ENCODE data around the gene DEFB113. TPM values are rescaled to one million over a fixed set of nuclear protein-coding genes. Genes with fewer than 3 reads are reported as not detected.
"Not testable (repeated sequence)": the region's sequence is repeated elsewhere in the genome, so short reads cannot be mapped to it uniquely, and the experiment has no call there.

The DEFB113 gene
- total RNA-seq, 1 experiment from 2014 or later = not detected

DNA sequence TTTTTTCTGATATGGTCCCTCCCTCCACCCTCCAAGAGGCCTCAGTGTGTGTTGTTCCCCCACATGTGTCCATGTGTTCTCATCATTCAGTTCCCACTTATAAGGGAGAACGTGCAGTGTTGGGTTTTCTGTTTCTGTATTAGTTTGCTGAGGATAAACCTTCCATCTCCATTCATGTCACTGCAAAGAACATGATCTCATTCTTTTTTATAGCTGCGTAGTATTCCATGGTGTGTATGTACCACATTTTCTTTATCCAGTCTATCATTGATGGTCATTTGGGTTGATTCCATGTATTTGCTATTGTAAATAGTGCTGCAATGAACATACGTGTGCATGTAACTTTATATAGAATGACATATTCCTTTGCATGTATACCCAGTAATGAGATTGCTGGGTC, 25.4 kb downstream of the DEFB113 start:
- DNase-seq (ENCODE audit: low read depth); in situ Hi-C loops (cut with HindIII; ENCODE audit: low pct_unique_long_range_greater_than_20kb, low sequenced_read_pairs): not testable (repeated sequence)

DNA sequence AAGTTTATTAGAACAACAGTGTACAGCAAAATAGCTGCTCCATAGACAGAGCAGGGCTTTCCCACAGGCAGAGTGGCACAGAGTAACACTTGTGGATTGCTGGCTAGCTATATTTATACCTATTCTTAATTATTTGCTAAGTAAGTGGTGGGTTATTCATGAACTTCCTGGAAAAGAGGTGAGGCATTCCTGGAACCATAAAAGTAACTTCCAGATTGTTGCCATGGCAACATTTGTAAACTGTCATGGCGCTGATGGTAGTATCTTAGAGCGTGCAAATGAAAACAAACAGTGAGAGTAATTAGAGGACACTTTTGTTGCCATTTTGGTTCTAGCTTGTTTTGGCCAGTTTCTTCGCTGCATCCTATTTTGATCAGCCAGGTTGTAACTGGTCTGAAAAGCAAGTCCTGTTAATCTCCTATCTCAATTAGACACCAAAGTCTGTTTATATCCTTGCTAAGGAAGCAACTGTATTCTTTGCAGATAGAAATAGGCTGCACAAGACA, 29.4 kb downstream of the DEFB113 start:
- DNase-seq (ENCODE audit: low read depth) = no peak
- in situ Hi-C loops (cut with HindIII; ENCODE audit: low pct_unique_long_range_greater_than_20kb, low sequenced_read_pairs) = no loop called here

DNA sequence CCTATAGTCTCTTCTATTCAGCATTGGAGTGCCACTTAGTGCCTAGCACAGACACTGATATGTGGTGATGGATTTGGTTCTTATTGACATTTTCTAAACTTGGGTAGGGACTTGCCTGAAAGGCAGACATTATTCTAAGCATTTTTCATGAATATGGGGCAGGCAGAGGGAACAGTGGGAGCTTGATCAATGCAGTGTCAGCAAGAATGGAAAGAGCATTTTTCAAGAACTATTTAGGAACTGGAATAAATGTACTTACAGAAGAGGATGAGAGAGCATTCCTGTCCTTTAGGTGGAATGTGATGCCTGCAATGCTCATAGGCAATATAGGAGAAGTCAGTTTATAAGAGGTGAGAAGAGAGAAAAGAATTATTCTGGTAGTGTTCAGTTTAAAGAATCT, 31.6 kb downstream of the DEFB113 start:
- no peak for DNase-seq (ENCODE audit: low read depth)
- in situ Hi-C loops (cut with HindIII; ENCODE audit: low pct_unique_long_range_greater_than_20kb, low sequenced_read_pairs) = no loop called here

GRCh38 chr6:49937017-49937416, 32.4 kb downstream of the DEFB113 start:
- no peak for DNase-seq (ENCODE audit: low read depth)
- in situ Hi-C loops (cut with HindIII; ENCODE audit: low pct_unique_long_range_greater_than_20kb, low sequenced_read_pairs) = no loop called here

- DNase-seq (ENCODE audit: low read depth) = no peak
- in situ Hi-C loops (cut with HindIII; ENCODE audit: low pct_unique_long_range_greater_than_20kb, low sequenced_read_pairs) = no loop called here
Observed at GRCh38 chr6:49935387-49935786, 34.0 kb downstream of the DEFB113 start.

- in situ Hi-C loops (cut with HindIII; ENCODE audit: low pct_unique_long_range_greater_than_20kb, low sequenced_read_pairs) = no loop called here
- DNase-seq (ENCODE audit: low read depth) = no peak
Observed at GRCh38 chr6:49934770-49935169, 34.7 kb downstream of the DEFB113 start.

DNA sequence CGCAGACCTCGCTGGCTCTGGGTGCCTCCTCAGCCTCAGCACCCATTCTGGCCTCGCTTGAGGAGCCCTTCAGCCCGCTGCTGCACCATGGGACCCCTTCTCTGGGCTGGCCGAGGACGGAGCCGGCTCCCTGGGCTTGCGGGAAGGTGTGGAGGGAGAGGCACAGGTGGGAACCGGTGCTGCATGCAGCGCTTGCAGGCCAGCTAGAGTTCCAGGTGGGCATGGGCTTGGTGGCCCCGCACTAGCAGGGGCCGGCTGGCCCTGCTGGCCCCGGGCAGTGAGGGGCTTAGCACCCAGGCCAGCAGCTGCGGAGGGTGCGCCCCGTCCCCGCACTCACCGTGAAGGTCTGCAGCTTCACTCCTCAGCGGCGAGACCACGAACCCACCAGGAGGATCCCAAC, 35.9 kb downstream of the DEFB113 start:
- in situ Hi-C loops (cut with HindIII; ENCODE audit: low pct_unique_long_range_greater_than_20kb, low sequenced_read_pairs) = no loop called here
- no peak for DNase-seq (ENCODE audit: low read depth)

GRCh38 chr6:49929340-49929739, 40.1 kb downstream of the DEFB113 start:
- in situ Hi-C loops (cut with HindIII; ENCODE audit: low pct_unique_long_range_greater_than_20kb, low sequenced_read_pairs) = no loop called here
- no peak for DNase-seq (ENCODE audit: low read depth)

DNA sequence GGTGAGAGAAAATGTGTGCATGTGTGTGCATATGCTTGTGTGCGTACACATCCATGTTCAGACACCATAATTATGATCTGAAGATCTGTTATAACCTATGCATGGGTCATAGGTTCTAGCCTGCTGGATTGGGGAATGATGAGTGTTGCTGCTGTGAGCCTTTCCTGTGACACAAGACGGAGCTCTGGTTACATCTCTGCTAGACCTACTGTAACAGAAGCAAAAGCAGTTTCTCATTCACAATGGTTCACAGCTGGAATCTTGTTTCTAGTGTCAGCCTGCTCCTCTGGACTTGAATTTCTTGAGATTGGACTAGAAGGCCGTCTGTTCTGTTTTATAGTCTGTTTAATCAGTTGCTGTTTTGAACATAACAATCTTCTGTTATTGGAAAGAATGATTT, 45.6 kb downstream of the DEFB113 start:
- in situ Hi-C loops (cut with HindIII; ENCODE audit: low pct_unique_long_range_greater_than_20kb, low sequenced_read_pairs) = no loop called here

GRCh38 chr6:49919935-49920644, 49.3 kb downstream of the DEFB113 start:
- in situ Hi-C loops (cut with HindIII; ENCODE audit: low pct_unique_long_range_greater_than_20kb, low sequenced_read_pairs) = no loop called here
- DNase-seq (ENCODE audit: low read depth) = no peak

More for the DNA sequence above, 45.6 kb downstream of the DEFB113 start:
- DNase-seq (ENCODE audit: low read depth) = no peak

GRCh38 chr6:49919261-49919660, 50.2 kb downstream of the DEFB113 start:
- in situ Hi-C loops (cut with HindIII; ENCODE audit: low pct_unique_long_range_greater_than_20kb, low sequenced_read_pairs) = no loop called here
- DNase-seq (ENCODE audit: low read depth) = no peak

GRCh38 chr6:49918787-49919186, 50.6 kb downstream of the DEFB113 start:
- in situ Hi-C loops (cut with HindIII; ENCODE audit: low pct_unique_long_range_greater_than_20kb, low sequenced_read_pairs) = no loop called here
- no peak for DNase-seq (ENCODE audit: low read depth)

Other genes with a start within 250 kb of the DEFB113 start
- gene CRISP3, start 225.2 kb downstream of the DEFB113 start, total RNA-seq (2014; rRNA removed; shearing (Covaris generic); ENCODE audit: low replicate concordance) = not detected in 2 replicates
- gene PGK2, start 182.3 kb downstream of the DEFB113 start, total RNA-seq (2014; rRNA removed; shearing (Covaris generic); ENCODE audit: low replicate concordance) = not detected in 2 replicates
- not detected in 2 replicates for gene CRISP1, start 103.1 kb downstream of the DEFB113 start, total RNA-seq (2014; rRNA removed; shearing (Covaris generic); ENCODE audit: low replicate concordance)
- gene DEFB114, start 5.5 kb downstream of the DEFB113 start, total RNA-seq (2014; rRNA removed; shearing (Covaris generic); ENCODE audit: low replicate concordance) = not detected in 2 replicates
- gene DEFB110, start 52.4 kb upstream of the DEFB113 start, total RNA-seq (2014; rRNA removed; shearing (Covaris generic); ENCODE audit: low replicate concordance) = not detected in 2 replicates
- gene DEFB112, start 80.3 kb upstream of the DEFB113 start, total RNA-seq (2014; rRNA removed; shearing (Covaris generic); ENCODE audit: low replicate concordance) = not detected in 2 replicates